ENCODE results near the gene OVOL1. TPM values are rescaled to one million over a fixed set of nuclear protein-coding genes. Genes with fewer than 3 reads are reported as not detected.
A peak's percentile ranks its signal among the peaks of the same experiment; 100 is the strongest.

The OVOL1 gene
- total and polyA plus RNA-seq, 5 donors from 2014 or later, result not detected

- Mint-ChIP-seq H3K27ac (no peak overlapping the region), H3K4me1 (peaks cover 7 to 40% (median 13%) of the 10 kb centered on the region in 4 donors), H3K4me3 (no peak overlapping the region), H3K27me3 (peaks cover 44% of the 10 kb centered on the region), H3K36me3 (no peaks in the 10 kb centered on the region), H3K9me3 (peaks cover 0 to 2% (median 0%) of the 10 kb centered on the region in 7 donors)
- DNase-seq, result no peak
- Histone ChIP-seq H3K36me3 (ENCODE audit: control insufficient read depth, insufficient read depth, low read length) (no peaks in the 10 kb centered on the region), H3K27me3 (ENCODE audit: control insufficient read depth, insufficient read depth, low read length) (peaks cover 14% of the 10 kb centered on the region), H3K4me1 (ENCODE audit: control insufficient read depth, insufficient read depth, low read length, poor library complexity, severe bottlenecking) (peaks cover 39% of the 10 kb centered on the region), H3K27ac (ENCODE audit: insufficient read depth, low read length, poor library complexity, severe bottlenecking) (no peak overlapping the region), H3K4me3 (ENCODE audit: low read depth, low read length) (no peak overlapping the region), H3K9me3 (ENCODE audit: control insufficient read depth in 2 of 2, low read length in 2 of 2) (no peaks in the 10 kb centered on the region)
- ATAC-seq (ENCODE audit: low read depth in 2 of 2), result no peak
These were observed 2.6 kb downstream of the OVOL1 start for GRCh38 chr11:65789230-65790103.

GRCh38 chr11:65790104-65790901, 3.4 kb downstream of the OVOL1 start:
- Histone ChIP-seq H3K9me3 (ENCODE audit: control insufficient read depth in 2 of 2, low read length in 2 of 2) (no peaks in the 10 kb centered on the region), H3K27ac (ENCODE audit: insufficient read depth, low read length, poor library complexity, severe bottlenecking) (no peak overlapping the region), H3K27me3 (ENCODE audit: control insufficient read depth, insufficient read depth, low read length) (peaks cover 12% of the 10 kb centered on the region), H3K4me1 (ENCODE audit: control insufficient read depth, insufficient read depth, low read length, poor library complexity, severe bottlenecking) (peaks cover 37% of the 10 kb centered on the region), H3K36me3 (ENCODE audit: control insufficient read depth, insufficient read depth, low read length) (no peaks in the 10 kb centered on the region), H3K4me3 (ENCODE audit: low read depth, low read length) (no peak overlapping the region)
- Mint-ChIP-seq H3K27ac (no peak overlapping the region), H3K27me3 (peaks cover 36% of the 10 kb centered on the region), H3K36me3 (no peaks in the 10 kb centered on the region), H3K4me3 (no peak overlapping the region), H3K4me1 (peaks cover 4 to 35% (median 10%) of the 10 kb centered on the region in 4 donors), H3K9me3 (peaks cover 0 to 2% (median 0%) of the 10 kb centered on the region in 7 donors)
- no peak for DNase-seq
- ATAC-seq (ENCODE audit: low read depth in 2 of 2), result no peak

GRCh38 chr11:65790902-65791650, 4.2 kb downstream of the OVOL1 start:
- no peak for ATAC-seq (ENCODE audit: low read depth in 2 of 2)
- no peaks in the 10 kb centered on the region for H3K36me3 ChIP-seq (ENCODE audit: control insufficient read depth, insufficient read depth, low read length)
- peaks cover 33% of the 10 kb centered on the region for H3K27me3 Mint-ChIP-seq

GRCh38 chr11:65791719-65792213, 4.9 kb downstream of the OVOL1 start:
- Mint-ChIP-seq H3K4me1 (peaks cover 0 to 33% (median 4%) of the 10 kb centered on the region in 4 donors), H3K27me3 (peaks cover 37% of the 10 kb centered on the region), H3K9me3 (peaks cover 0 to 2% (median 0%) of the 10 kb centered on the region in 7 donors), H3K27ac (peak overlapping the region in 2 of 3 donors; percentile 69 to 77), H3K36me3 (no peaks in the 10 kb centered on the region), H3K4me3 (peak overlapping the region in 1 of 4 donors; percentile 21)
- Histone ChIP-seq H3K27me3 (ENCODE audit: control insufficient read depth, insufficient read depth, low read length) (peaks cover 12% of the 10 kb centered on the region), H3K36me3 (ENCODE audit: control insufficient read depth, insufficient read depth, low read length) (no peaks in the 10 kb centered on the region), H3K27ac (ENCODE audit: insufficient read depth, low read length, poor library complexity, severe bottlenecking) (no peak overlapping the region), H3K9me3 (ENCODE audit: control insufficient read depth in 2 of 2, low read length in 2 of 2) (no peaks in the 10 kb centered on the region), H3K4me1 (ENCODE audit: control insufficient read depth, insufficient read depth, low read length, poor library complexity, severe bottlenecking) (peaks cover 22% of the 10 kb centered on the region), H3K4me3 (ENCODE audit: low read depth, low read length) (no peak overlapping the region)
- peak; percentile 87 to 94 for ATAC-seq (ENCODE audit: low read depth in 2 of 2)
- DNase-seq, result peak in 1 of 3 donors; percentile 62

More at GRCh38 chr11:65790902-65791650, 4.2 kb downstream of the OVOL1 start:
- peaks cover 29% of the 10 kb centered on the region for H3K4me1 ChIP-seq (ENCODE audit: control insufficient read depth, insufficient read depth, low read length, poor library complexity, severe bottlenecking)
- no peaks in the 10 kb centered on the region for H3K9me3 ChIP-seq (ENCODE audit: control insufficient read depth in 2 of 2, low read length in 2 of 2)
- peaks cover 12% of the 10 kb centered on the region for H3K27me3 ChIP-seq (ENCODE audit: control insufficient read depth, insufficient read depth, low read length)
- H3K36me3 Mint-ChIP-seq, result no peaks in the 10 kb centered on the region
- no peak for DNase-seq
- H3K4me3 ChIP-seq (ENCODE audit: low read depth, low read length), result no peak overlapping the region
- H3K4me3 Mint-ChIP-seq, result peak overlapping the region in 1 of 4 donors; percentile 21
- no peak overlapping the region for H3K27ac ChIP-seq (ENCODE audit: insufficient read depth, low read length, poor library complexity, severe bottlenecking)
- no peak overlapping the region for H3K27ac Mint-ChIP-seq
- peaks cover 0 to 32% (median 4%) of the 10 kb centered on the region in 4 donors for H3K4me1 Mint-ChIP-seq
- H3K9me3 Mint-ChIP-seq, result peaks cover 0 to 2% (median 0%) of the 10 kb centered on the region in 7 donors

- DNase-seq (no peak), ATAC-seq (ENCODE audit: low read depth in 2 of 2) (no peak)
- Histone ChIP-seq H3K9me3 (ENCODE audit: control insufficient read depth in 2 of 2, low read length in 2 of 2) (no peaks in the 10 kb centered on the region), H3K36me3 (ENCODE audit: control insufficient read depth, insufficient read depth, low read length) (no peaks in the 10 kb centered on the region), H3K27ac (ENCODE audit: insufficient read depth, low read length, poor library complexity, severe bottlenecking) (no peak overlapping the region), H3K4me3 (ENCODE audit: low read depth, low read length) (no peak overlapping the region), H3K4me1 (ENCODE audit: control insufficient read depth, insufficient read depth, low read length, poor library complexity, severe bottlenecking) (peaks cover 19% of the 10 kb centered on the region), H3K27me3 (ENCODE audit: control insufficient read depth, insufficient read depth, low read length) (peaks cover 12% of the 10 kb centered on the region)
- peak overlapping the region in 2 of 3 donors; percentile 15 to 77 for H3K27ac Mint-ChIP-seq
- H3K9me3 Mint-ChIP-seq, result peaks cover 0 to 2% (median 0%) of the 10 kb centered on the region in 7 donors
- no peaks in the 10 kb centered on the region for H3K36me3 Mint-ChIP-seq
- H3K27me3 Mint-ChIP-seq, result peaks cover 42% of the 10 kb centered on the region
- H3K4me3 Mint-ChIP-seq, result peak overlapping the region in 1 of 4 donors; percentile 21
- peaks cover 0 to 31% (median 4%) of the 10 kb centered on the region in 4 donors for H3K4me1 Mint-ChIP-seq
These were observed 5.6 kb downstream of the OVOL1 start for GRCh38 chr11:65792456-65792855.

- Histone ChIP-seq H3K4me3 (ENCODE audit: low read depth, low read length) (no peak overlapping the region), H3K27ac (ENCODE audit: insufficient read depth, low read length, poor library complexity, severe bottlenecking) (no peak overlapping the region), H3K4me1 (ENCODE audit: control insufficient read depth, insufficient read depth, low read length, poor library complexity, severe bottlenecking) (peaks cover 13% of the 10 kb centered on the region), H3K36me3 (ENCODE audit: control insufficient read depth, insufficient read depth, low read length) (no peaks in the 10 kb centered on the region), H3K9me3 (ENCODE audit: control insufficient read depth in 2 of 2, low read length in 2 of 2) (no peaks in the 10 kb centered on the region), H3K27me3 (ENCODE audit: control insufficient read depth, insufficient read depth, low read length) (peaks cover 12% of the 10 kb centered on the region)
- no peak overlapping the region for H3K27ac Mint-ChIP-seq
- H3K27me3 Mint-ChIP-seq, result peaks cover 39% of the 10 kb centered on the region
- H3K4me1 Mint-ChIP-seq, result peaks cover 0 to 28% (median under 1%) of the 10 kb centered on the region in 4 donors
- no peak for DNase-seq
- no peak overlapping the region for H3K4me3 Mint-ChIP-seq
- ATAC-seq (ENCODE audit: low read depth in 2 of 2), result no peak
- H3K9me3 Mint-ChIP-seq, result peaks cover 0 to 2% (median 0%) of the 10 kb centered on the region in 7 donors
- no peaks in the 10 kb centered on the region for H3K36me3 Mint-ChIP-seq
These were observed 6.3 kb downstream of the OVOL1 start for GRCh38 chr11:65793144-65793581.
